Hematopoietic multipotent progenitor cell treated with erythropoietin and hydrocortisone succinate and interleukin-3 and kit ligand, for 4 days (in vitro differentiated cells): ENCODE measurements around the gene FCN3.
A peak's percentile ranks its signal among the peaks of the same experiment; 100 is the strongest.
"Not testable (repeated sequence)": the region's sequence is repeated elsewhere in the genome, so short reads cannot be mapped to it uniquely, and the experiment has no call there.

Experiments
- DNase-seq: peaks from one replicate; pipeline ENCODE4 v3.0.0-alpha.2; 2015

Gene FCN3

DNA sequence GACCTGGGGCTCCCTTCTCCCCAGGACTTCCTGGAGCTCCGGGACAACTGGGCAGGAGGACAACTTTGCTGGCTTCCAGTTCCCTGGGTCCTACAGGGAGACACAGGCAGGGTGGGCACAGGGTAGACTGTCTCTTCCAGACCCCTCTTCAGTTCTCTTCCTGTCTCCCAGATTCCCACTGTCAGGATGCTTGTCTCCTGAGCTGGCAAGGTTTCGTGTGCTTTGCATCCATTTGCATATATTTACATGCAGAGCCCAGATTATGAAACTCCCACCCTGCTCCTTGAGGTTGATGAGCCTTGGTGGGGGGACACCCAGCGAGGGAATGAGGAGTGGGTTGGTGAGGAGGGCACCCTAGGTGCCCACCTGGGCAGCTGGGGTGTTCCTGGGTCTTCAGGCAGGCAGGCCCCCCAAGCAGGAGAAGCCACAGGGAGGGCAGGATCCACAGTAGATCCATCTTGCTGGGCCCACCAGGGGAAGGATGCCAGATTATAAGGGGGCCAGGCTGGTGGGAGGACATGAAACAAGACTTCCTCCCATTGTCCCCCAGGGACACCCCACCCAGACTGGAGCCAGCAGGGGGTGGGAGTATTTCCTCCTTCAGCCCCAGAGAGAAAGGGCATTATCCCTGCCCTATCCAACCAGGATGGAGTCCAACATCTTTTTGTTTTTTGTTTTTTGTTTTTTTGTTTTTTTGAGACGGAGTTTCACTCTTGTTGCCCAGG, at the start of gene FCN3:
TSS of gene FCN3 (minus strand) at position 463 of the 725 bp plus-strand sequence. CDS start at position 457, 6 bp downstream.
- DNase-seq: no peak

DNA sequence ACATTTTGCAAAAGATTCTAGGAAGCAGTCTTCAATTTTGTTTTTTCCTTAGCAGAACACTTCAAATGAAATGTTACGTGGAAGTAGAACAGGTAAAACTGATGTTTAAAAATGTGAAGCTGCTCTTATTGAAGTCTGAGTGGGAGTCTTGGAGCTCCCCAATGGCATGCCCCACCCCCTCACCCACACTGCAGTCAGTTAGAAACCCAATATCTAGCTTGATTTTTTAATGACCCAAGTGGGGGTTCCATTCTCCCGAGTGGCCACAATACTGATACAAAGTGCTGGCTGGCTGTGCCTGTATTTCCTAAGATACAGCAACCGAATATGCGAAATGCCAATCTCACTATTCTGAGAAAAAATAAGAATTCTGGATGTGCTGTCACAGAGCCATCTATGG, 49.1 kb upstream of the FCN3 start:
- no peak for DNase-seq

DNA sequence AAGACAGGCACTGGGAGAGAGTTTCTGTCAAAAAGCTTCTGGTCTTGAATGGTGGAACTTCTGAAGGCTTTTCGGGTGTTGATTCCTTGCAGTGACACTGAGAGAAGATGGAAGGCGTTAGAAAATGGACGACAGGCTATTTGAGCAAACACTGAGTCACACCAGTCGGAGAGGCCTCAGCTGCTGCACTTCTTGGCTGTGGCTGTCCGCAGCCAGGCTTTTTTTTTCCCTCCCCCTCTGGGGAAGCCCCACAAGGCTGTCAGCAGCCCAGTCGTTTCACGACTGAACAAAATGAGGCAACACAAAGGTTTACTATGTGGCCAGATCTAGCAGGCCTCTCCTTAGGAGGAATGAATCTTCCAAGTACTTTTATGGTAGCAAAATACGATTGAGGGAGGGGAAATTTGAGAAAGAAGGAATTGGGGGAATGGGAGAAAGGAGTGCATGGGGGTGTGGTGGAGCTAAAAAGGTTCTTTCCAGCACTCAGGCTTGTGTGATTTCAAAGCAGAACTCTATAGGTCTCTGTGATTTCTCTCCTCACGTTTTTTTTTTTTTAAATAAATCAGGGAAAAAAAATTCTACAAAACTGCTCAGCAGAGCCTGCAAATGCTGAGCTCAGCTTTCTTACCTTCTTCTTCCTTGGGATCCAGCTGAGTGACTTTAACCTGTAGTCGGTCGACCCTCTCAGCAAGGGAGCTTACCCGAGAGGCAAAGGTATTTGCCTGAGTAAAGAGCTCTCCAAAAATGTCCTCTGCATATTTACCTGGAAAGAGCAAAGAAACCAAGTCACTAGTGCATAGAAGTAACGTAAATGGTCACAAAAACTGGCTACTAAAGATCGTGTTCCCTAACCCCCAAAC, 43.9 kb upstream of the FCN3 start:
- DNase-seq: no peak

DNA sequence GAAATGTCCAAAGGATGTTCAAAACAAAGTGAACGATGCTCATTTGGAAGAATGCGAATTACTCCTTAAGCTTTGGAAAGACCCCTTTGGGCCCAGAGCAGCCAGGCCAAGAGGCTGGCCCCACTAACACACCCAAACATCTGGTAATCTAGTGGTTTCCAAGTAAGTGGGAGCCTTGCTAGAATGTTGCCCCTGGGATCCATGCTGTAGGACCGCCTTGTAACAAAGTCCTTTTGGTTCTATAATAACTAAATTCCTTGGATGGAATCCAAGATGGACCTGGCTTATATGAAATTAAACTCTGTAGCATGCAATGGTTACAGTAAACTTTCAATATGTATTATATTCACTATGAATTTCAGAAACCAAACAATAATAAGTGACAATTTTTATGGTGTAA, 43.1 kb upstream of the FCN3 start:
- no peak for DNase-seq

DNA sequence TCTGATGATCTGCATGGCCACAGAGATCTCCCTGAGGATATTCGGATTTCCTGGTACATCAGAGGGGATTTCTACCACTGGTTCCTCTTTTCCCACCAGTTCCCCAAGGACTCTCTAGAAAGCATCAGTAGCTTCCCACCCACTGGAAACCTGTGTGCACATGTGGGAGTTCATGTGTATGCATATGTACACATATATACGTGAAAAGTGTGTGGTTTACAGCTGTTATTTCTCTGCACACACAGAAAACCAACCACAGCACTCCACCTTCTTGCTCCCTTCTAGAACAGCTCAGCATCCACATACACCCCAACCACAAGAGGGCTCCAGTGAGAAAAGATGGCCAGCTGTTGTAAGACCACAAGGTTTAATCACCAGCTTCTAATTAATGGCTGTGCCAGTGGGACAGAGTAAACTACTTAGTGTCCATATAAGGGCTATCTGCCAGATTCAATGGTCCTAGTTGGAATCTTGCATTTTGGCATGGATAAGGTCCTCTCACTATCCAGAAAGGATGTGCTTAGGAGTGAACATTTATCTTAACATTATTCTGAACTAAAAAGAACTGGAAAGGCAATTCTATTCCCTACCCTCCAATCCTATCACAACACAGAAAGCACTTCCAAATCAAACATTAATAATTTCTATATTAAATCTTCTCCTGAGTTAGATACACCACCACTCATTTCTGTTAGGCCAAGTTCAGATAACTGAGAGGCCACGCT, 41.9 kb upstream of the FCN3 start:
- peak; percentile 92 for DNase-seq

DNA sequence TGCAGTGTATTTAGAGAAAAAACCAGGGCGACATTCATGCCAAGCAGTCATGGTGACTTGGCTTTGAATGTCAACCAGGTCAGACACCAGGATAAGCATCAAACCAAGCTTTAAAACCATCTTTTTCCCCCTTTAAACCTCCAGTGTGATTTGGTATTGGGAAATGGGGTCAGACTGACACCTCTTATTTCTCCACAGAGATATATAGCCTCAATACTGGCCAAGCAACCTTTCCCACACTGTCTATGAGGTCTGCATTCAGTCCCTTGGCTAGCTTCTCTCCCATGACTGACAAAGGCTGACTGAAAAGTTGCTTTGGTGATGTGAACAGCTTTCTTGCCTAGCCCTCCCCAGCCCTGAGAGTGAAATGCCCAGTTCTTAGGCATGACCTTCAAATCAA, 39.5 kb upstream of the FCN3 start:
- DNase-seq: no peak

DNA sequence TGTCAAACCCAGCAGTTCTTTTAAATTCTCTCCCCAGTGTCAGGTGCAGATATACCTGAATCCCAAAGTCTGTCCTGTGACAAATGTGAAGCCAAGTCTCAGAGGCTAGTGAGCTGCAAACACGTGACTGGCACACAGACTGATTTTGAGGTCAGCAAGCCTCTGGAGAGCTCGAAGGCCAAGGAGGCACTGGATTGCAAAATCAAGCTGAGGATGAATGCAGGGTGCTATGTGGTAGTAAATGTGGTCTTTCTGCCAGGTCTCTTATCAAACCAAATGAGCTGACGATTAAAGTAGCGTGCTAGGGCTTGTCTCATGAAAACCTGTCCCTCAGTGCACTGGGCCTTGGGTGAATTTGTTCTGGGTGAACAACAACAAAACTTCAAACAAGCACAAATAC, 38.4 kb upstream of the FCN3 start:
- peak; percentile 57 for DNase-seq

DNA sequence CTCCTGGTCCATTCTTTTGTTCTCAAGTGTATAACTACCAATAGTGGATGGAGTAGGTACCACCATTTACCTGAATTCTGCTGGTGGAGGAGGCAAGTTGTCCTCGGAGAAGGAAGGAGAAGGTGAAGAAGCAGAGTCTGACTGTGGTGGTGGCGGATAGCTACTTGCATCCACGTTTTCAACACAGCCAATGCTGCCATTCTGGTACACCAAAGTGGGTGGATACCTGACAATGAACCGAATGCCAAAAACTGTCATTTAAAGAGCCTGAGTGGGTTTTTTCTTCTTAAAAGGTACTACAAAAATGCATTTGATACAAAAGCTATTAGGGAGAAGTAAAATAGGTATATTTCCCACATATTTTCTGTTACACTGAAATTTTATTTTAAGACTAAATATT, 37.9 kb upstream of the FCN3 start:
- DNase-seq: no peak

DNA sequence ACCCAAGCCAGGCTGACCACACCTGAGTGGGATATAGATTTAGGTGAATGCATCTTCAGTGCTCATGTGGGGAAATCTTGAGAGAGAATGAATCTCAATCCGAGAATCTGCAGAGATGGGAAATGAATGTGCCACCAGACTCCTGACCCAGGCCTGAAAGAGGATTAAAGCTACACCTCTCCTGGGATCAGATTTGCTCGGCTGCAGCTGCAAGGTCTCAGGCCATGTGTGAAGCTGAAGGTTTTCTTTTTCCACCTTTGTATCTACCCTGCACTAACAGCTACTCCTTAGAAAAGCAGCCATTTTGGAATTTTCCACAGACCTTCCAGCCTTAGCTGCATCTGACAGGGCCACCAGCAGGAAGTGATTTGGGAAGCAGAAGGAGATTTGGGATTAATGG, 36.1 kb upstream of the FCN3 start:
- DNase-seq: no peak

DNA sequence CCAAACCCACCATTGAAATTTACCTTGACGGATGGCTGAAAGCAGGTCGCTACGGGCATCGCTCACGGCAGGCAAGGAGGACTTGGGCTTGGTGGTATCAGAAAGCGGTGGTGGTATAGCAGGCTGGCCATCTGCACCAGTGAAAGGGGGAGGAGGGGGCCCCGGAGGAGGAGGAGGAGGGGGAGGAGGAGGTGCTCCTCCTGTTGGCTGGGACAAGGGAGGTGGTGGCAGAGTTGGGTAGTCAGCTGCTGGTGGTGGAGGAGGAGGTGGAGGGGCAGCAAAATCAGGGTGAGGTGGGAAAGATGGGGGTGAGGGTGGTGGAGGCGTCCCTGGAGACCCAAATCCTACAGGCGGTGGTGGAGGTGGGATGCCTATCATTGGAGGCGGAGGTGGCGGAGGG, 35.0 kb upstream of the FCN3 start:
- DNase-seq: no peak

DNA sequence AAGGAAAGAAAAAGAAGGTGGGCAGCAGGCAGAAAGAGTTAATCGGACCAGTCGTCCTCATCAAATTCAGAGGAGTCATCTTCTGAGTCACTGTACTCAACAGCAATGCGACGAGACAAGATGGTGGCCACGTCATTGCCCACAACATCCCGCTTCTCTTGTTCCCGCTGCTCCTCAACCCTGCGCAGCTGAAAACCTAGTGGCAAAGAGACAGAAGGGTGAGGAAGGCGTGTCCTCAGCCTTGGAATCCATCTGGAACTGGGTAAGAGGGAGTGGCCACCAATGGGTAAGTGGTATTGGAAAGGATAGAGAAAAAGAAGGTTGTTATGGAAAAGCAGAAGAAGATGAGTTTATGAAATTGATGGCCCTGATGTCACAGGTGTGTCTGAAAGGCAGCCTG, 33.5 kb upstream of the FCN3 start:
- DNase-seq: no peak

DNA sequence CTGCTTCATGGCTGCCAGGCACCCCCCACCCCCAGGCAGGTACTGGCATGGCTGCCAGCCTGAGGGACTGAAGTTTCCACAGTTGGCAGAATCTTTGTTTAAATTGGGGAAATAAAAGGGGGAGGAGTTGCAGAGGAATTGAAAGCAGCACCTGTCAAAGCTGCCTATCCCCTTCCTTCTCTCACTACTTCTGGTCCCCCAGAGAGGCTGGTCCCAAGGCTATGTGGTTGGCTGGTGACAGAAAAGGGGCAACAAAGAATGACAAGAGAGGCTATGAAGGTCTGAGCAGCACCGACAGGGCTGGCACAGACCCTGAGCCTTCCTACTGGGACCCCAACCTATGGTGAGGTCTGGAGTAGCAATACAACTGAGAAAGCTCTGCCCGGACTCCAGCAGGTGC, 32.2 kb upstream of the FCN3 start:
- not testable (repeated sequence) for DNase-seq

DNA sequence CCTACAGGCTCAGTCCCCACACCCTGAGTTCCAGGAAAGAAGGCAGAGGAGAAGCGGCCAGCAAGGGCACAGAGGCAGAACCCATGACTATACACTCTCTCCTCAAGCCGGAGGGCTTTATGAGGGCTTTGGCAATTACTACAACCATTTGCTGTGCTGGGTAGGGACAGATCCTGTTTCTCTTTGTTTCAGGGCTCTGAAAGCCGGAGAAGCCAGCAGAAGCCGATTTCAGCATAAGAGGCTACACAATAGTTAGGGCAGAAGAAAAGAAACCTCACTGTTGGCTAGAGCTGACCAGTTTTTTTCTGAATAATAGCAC, 31.7 kb upstream of the FCN3 start:
- no peak for DNase-seq

DNA sequence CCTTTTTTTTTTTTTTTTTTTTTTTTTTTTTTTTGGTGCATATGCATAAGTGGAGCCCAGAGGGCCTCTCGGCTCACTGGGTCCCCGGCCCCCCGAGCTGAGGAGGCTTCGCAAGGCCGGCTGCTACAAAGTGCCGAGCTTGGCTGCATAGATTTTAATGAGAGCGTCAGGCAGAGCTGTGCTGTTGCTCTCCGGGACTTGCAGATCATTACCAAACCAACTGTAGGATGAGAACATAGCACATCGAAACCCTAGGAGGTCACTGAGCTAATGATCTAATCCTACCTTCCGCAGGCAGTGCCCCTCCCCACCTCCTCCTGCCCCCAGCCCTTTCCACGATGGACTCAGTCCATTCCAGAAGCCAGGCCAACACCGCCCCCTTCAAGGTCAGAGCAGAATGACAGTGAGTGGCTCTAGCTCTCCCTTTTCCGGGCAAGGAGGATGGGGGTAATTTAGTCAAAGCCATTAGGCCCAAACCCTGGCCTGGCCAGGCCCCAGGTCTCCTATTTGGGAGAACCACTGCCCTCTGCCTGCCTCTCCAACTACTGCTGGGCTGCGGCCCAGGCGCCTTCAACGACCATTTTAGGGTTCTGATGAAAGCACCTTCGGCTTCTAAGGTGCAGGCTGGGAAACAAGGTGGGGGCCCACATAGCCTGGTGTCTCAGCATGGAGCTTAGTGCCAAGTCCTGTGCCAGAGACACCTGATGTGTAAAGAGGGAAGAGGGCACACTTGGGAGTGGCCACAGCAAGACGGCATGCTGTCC, 31.2 kb upstream of the FCN3 start:
- DNase-seq: not testable (repeated sequence)

DNA sequence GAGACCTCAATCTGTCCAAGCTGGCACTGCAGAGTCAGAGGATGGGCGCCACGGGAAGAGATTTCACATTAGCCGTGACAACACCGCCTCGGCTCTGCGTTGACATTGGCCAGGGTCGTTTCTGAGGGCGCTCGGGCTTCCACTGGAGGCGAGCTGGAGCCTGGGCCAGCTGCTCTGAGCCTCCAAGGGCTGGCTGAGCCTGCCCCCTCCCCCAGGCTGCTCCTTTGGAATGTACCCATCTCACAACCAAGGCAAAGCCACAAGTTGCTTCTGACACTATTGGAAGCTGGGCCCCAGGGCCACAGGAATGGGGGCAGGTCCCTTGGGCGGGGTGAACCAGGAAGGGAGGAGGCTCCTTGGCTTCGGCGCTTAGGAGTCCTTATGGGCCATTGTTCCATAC, 30.4 kb upstream of the FCN3 start:
- DNase-seq: no peak

DNA sequence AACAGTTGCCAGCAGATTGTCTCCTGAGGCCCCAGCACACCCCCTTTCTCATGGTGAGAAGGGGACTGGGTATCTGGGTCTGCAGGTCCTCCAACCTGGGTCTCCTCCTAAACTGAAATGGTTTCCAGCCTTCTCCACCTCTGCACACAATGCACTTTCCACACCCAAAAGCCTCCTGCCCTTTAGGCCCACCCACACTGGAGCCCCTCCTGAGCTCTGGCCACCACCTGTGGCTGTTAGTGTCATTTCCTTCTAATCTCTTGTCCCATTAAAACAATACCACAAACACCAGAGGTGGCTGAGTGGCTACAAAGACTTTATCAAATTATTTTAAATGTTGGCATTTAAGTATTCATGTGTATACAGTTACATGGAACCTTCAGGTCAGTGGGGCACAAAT, 29.3 kb upstream of the FCN3 start:
- peak; percentile 37 for DNase-seq

DNA sequence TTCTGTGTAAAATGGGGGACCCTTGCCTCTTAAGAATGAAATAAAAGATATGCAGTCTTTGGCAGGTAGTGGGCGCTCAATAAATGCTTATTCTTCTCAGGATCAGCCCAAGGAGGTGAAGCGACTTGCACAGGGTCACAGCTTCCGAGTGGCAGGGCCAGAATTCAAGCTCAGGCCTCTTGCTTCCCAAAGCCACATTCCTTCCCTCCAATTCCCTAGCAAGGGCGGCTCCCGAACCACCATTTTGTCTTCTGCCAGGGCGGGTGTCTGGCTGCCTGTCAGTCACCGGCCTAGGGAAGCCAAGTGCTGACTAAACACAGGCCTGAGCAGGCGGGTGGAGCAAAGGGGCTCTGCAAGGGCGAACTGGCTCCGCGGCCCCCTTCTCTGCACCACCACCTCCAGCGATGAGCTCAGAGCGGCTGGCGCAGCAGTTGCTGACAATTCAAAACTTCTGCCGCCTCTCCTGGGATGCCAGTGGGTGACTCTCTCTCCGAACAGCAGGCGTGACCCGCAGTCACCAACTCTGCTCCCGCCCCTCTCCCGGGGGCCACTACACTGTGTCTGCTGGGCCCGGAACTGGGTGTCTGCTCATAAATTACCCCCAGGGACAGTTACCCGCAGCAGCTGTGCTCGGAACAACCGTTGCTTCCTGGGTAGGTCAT, 28.6 kb upstream of the FCN3 start:
- DNase-seq: peak; percentile 83

DNA sequence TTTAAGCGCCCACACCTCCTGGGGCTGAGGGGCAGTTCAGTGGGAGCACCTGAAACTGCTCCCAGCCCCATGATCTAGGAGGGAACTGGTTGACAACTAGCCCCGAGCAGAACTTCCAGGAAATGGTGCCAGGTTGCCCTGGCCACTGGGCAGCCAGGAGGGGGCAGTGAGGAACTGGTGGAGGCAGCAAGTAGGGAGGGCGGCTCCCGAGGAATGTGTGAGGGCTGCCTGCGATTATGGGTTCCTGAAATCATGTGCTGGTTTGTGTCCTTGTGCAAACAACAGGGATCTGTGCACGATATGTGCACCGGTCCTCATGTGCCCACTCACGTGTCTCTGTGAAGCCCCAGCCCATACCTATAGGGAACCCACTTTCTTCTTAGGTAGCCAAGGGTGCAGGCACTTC, 27.7 kb upstream of the FCN3 start:
- DNase-seq: peak; percentile 85

DNA sequence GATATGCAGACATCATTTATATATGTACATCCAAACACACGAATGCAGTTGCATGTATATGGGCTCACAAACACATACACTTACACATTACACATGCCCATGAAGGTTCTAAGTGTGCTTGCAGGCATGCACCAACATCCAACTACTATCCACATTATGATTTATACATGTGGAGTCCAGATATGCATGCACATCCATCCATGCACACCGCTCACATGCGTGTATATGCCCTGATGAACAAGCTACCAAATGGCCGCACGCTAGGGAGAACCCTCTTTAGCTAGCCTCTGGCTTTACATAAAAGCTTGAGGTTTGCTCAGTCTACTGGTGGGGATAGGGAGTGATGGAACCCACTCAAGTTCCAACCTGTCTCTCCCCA, 26.3 kb upstream of the FCN3 start:
- DNase-seq: no peak

DNA sequence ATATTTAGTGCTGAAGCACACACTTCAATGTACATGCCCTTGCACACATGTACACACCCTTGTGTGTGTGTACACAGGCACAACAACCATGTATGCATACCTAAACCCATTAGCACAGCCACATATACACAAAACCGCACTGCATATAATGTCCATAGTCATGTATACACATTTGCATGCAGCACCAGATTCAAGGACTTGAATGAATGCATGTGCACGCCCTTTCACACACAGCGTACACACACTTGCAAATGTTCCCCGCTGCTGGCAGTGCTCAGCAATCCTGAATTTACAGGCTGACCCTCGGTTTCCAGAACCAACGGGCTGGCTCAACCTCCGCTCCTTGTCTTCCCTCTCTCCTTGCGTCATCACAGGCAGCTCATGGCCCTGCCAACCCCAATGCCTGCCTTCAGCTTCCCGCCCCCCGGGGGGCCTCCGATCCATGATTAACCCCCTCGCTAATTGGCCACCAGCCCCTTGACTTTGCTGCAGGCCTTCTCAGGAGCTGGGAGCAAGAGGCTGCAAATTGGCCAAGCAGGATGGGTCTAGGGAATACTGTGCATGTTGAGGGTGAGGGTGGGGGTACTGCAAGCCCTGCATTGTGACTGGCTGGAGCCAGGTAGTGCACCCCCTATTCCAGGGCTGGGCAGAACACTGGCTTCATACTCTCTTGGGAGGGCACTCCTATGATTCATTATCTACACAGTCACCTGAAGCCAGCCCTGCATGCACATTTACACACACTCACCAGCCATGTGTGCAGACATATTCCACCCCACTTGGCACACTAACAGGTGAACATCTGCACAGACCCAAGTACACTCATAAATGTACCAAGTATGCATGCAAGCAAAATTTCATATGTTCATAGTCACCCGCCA, 25.7 kb upstream of the FCN3 start:
- no peak for DNase-seq

DNA sequence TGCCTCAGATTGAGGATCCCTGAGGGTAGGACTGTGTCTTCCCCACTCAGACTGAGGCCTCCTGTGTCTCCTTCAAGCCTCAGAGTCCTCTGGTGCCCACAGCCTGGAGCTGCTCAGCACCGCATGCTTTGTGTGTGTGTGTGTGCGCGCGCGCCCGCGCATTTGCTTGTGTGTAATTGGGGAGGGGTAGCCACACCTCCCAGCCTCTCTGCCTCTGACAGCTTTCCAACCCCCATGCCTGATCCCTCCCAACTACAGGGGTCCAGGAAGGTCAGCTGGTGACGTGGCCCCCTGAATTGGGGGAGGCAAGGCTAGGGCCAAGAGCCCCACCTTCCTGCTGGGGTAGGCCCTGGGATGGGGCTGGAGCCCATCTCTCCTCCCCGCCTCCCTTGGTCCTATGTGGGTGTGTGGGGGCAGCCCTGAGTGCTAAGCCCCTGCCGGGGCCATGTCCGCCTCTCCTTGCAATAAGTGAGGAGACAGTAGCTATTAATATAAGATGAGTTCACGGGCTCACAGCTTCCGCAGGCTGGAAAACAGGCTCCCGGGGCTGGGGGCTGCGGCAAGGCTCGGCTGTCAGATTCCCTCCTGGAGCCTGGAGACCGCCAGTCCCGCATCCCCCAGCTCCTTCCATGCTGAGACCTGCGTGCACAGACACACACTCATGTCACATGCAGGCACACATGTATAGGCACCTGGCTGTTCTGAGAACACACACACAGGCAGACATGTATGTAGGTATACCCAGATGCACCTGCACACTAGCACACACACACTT, 24.8 kb upstream of the FCN3 start:
- no peak for DNase-seq
